ENCODE measurements around the gene ACSL1.

ACSL1 gene

DNA sequence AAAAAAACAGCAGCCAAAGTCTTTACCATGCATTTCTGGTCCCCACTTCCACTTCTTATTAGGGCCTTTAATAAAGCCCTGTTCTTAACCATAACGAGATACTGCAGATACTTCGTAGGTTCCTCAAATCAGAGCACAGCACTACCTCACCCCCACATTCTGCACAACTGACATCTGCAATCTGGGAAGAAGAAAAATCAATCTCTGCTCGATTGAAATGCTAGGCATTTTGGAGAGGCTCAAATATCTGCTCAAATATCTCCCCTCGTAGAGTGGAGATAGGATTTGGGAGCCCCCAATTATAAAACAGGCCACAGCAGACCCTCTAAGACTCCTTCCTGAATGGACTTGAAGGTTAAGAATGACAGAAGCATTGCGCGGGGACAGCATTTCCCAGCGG is 51.6 kb downstream of the ACSL1 start:
- no peak for TF ChIP-seq GATA2 (IDR thresholded peaks at IDR 0.05; ENCODE audit: low read depth, low read length)

DNA sequence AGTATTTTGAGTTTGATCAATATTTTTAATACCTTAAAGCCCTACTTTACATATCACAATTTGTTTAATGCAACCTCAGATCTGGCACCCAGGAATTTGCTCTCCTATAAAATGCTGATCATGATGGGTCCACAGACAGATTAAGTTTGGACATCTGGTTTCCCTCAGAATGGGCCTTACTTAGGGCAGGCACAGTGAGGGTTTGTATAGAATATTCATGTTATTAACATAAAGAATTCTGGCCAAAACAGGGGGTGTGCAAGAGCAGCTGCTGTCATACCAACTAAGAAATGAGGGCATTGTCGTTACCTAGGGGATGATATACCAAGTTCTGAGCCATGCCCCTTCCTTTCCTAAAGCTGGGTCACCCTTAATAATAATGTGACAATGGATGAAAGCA is 54.4 kb downstream of the ACSL1 start:
- no peak for TF ChIP-seq GATA2 (IDR thresholded peaks at IDR 0.05; ENCODE audit: low read depth, low read length)
- no peak for TF ChIP-seq GATA3 (IDR thresholded peaks at IDR 0.05; ENCODE audit: low read depth, low read length)

DNA sequence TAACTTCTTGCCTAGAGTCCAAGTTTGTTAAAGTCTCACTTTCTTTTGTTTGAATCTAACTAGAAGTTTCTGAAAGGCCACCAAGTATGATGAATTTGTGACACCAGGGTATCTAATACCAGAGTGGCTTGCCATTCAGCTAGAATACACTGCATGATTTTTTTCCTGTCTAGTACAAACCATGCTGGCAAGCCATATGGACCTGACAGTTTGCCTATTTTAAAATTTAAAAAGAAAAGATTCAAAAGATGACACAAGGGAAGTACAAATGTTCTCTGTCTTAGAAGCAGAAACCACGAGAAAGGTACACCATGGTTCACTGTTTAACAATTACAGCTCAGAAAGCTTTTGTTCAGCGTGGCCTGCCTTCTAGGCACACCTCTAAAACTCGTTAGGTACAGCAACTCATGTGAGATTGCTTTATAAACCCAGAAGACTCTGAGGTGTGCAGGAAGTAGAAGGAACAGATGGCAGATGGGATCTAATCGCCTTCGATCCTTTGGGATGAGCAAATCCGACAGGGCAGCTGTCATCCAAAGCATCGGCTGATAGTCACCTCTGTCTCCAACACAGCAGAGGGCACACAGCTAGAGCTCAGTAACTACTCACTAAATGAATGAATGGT is 56.5 kb downstream of the ACSL1 start:
- TF ChIP-seq GATA3 (IDR thresholded peaks at IDR 0.05; ENCODE audit: low read depth, low read length), result no peak
- no peak for TF ChIP-seq GATA2 (IDR thresholded peaks at IDR 0.05; ENCODE audit: low read depth, low read length)

DNA sequence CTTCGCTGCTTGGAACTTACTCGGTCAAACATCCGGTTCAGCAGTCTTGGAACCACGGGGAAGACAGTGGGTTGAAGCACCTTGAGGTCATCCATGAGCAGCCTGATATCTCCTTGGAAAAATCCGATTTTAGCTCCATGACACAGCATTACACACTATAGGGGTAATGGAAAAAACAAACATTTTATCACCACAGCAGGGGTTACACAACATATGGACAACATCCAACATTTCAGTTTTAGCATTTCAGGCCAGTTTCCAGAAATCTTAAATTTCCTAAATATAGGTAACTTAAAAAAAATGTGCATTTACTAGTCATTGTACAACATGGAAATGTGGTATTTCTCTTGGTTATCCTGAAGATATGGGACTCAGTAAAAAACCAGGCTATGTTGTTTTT is 57.5 kb downstream of the ACSL1 start:
- TF ChIP-seq GATA2 (IDR thresholded peaks at IDR 0.05; ENCODE audit: low read depth, low read length) (no peak), GATA3 (IDR thresholded peaks at IDR 0.05; ENCODE audit: low read depth, low read length) (no peak)

DNA sequence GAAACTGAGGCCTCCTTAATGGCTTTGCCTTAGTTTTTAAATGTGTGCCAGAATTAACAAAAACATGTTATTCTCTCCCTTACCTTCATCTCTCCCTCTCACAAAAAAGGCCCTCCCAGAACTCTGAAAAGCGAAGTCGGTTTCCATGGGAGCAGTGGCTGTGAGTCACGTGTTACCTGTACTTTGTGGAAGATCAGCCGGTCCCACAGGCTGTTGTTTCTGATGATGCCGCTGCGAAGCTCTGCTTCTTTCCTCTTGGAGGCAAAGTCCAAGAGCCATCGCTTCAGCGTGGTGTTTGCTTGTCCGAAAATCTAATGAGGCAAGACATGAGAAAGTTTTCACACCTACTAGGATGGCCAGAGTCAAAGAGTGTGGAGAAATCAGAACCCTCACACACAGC is 59.3 kb downstream of the ACSL1 start:
- no peak for TF ChIP-seq GATA3 (IDR thresholded peaks at IDR 0.05; ENCODE audit: low read depth, low read length)

DNA sequence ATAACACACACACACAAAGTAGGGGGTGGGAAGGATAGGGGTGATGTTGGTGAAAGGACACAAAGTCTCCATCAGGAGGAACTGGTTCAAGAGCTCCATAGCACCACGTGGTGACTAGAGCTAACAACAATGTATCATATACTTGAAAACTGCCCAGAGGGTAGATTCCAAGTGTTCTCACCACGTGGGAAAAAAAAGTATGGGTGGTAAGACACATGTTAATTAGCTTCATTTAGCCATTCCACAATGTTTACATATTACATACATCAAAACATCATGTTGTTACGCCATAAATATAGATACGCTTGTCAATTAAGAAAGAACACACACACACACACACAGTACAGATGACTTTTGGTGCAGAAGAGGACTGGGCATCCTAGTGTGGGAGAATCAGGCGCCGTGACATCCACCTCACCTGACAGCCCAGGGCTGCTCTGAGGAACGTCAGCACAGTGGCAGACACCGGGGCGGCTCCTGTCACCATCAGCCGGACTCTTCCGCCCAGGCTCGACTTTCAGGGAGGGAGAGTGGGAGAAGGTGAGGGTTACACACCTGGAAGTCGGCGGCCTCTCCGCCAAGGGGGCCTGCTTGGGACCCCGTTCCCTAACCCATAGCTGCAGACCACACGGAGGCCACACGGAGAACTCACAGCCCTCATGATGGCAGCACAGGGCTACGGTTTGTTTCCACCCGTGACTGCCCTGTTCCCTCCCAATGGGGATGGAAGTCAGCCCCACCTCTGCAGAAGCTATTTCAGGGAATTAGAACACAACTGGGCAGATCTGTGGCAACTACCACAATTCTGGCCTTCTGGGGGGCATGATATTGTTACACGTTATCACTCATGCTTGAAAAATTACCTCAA is 60.1 kb downstream of the ACSL1 start:
- no peak for TF ChIP-seq GATA2 (IDR thresholded peaks at IDR 0.05; ENCODE audit: low read depth, low read length)
- no peak for TF ChIP-seq GATA3 (IDR thresholded peaks at IDR 0.05; ENCODE audit: low read depth, low read length)

DNA sequence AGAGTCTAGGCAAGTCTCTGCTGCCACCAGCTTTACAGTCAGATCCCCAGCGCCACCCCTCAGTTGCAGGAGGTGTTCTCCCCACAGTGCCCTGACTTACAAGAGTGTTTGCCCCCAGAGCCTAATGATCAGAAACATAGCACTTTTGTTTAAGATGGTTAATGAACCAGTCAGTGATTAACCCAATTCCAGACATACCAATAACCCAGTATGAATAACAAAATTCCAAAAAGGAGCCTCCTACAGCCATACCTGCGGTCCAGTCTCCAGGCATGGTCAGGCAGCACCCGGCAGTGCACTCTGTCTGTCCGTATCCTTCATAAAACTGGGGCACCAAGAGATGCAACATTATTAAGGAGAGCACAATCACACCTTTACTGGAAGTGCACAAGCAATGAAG is 61.2 kb downstream of the ACSL1 start:
- TF ChIP-seq GATA3 (IDR thresholded peaks at IDR 0.05; ENCODE audit: low read depth, low read length) (no peak), GATA2 (IDR thresholded peaks at IDR 0.05; ENCODE audit: low read depth, low read length) (no peak)

DNA sequence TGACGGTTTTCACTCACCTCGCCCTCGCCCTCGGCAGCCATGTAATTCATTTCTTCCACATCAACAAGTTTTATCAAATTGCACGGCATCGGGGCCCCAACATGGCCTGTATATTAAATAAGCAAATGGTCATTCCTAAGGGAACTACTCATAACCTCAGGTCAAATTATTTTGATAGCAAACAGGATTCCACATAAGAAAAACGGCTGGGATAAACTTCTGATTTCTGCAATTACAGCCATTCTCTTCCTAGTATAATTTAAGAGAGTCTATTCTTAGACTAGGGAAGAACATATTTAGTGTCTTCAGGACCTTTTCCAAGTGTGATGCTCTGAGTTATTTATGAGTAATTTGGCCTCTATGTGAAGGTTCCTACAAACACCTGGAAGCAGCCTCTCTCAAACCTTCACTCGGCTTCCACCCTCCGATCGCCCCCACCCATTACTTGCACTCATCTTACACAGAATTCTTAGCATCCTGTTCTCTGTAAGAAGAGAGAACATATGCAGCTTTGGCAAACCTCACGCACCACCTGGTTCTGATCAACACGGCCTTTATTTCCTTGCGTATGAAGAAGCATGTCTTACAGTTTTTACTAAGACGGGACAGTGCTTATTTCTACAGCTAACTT is 62.5 kb downstream of the ACSL1 start:
- no peak for TF ChIP-seq GATA2 (IDR thresholded peaks at IDR 0.05; ENCODE audit: low read depth, low read length)
- no peak for TF ChIP-seq GATA3 (IDR thresholded peaks at IDR 0.05; ENCODE audit: low read depth, low read length)

DNA sequence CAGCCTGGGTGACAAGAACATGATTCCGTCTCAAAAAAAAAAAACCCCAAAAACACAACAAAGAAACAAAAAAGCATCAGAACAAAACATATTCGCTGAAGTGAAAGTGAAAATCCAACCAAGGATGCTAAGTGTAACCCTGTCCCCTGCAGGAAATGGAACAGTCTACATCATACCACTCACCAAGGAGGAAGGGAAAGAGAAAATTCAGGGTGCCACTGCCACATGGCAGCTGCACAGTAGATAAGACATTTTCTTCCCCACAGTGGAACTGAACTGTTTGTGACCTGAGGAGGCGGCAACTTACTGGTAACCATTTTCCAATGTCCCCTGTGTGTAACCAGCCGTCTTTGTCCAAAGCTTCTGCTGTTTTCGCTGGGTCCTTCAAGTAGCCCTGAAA is 63.7 kb downstream of the ACSL1 start:
- no peak for TF ChIP-seq GATA2 (IDR thresholded peaks at IDR 0.05; ENCODE audit: low read depth, low read length)
- TF ChIP-seq GATA3 (IDR thresholded peaks at IDR 0.05; ENCODE audit: low read depth, low read length), result no peak

DNA sequence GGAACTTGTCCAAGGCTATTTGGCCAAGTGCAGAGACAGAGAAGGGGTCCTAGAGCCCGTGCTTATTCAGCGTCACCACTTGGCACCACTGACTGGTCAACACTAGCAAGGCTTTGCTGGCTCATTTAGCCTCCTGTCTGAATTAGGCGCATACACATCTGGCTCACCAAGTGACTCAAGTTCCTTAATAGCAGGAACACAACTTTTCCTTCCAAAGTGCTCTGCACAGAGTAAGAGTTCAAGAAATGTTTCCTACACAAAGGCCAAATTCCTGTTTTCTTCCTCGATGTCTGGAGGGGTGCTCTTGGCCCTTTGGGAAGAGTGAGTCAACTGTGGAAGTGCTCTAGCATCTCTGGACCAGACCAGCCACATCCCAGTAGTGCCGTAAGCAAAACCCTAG is 65.1 kb downstream of the ACSL1 start:
- TF ChIP-seq GATA2 (IDR thresholded peaks at IDR 0.05; ENCODE audit: low read depth, low read length) (no peak), GATA3 (IDR thresholded peaks at IDR 0.05; ENCODE audit: low read depth, low read length) (no peak)

DNA sequence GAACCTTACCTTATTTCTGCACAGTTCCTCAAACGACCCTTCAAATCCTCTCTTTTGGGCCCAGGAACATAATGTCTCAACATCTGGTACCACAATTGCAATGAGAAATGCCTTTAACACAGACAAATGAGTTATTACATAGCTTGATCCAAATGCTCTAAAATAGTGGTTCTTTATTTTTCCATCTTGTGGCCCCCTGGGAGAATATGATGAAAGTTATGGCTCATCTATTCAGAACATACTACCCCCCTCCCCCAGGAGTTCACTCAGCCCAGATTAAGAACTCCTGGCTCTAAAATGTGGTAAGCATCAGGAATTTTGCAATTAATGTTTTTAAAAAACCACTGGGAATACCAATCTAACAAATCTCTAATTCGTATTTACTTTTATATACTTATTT is 68.0 kb downstream of the ACSL1 start:
- no peak for TF ChIP-seq GATA2 (IDR thresholded peaks at IDR 0.05; ENCODE audit: low read depth, low read length)
- no peak for TF ChIP-seq GATA3 (IDR thresholded peaks at IDR 0.05; ENCODE audit: low read depth, low read length)

DNA sequence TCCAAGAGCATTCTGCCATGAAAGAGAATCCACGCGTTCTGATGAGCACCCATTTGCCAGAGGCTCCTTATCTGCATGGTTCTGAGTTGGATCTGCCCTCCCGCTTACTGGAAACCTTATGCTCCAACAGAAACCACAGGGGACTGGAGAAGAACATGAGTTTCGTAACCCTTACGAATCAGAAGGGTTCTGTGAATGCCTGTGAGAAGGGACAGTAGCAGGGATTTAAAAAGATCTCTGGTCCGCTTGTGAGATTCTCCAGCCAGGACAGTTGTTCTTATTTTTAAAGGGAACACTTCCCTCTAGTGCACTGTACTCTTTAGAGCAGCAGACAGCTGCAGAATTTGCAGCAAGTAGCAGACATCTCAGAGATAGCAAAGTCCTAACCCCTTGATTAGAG is 69.4 kb downstream of the ACSL1 start:
- TF ChIP-seq GATA3 (IDR thresholded peaks at IDR 0.05; ENCODE audit: low read depth, low read length), result no peak
- no peak for TF ChIP-seq GATA2 (IDR thresholded peaks at IDR 0.05; ENCODE audit: low read depth, low read length)

DNA sequence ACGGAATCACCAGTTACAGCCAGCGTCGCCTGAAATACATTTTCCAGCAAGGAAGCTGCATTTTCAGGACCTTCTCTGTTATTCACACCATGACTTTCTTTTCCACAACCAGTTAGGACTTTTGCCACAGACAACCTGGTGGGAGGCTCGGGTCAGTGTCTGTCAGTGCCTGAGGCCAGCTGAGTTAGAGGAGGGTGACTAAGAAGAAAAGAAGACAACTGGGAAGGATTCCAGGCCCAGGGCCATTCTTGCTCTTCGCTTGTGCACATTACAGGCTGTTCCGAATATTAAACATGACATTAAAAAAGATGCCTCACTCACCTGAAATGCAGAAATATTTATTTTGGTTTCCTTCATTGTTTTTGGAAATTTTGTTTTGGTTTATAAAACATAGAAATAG is 70.5 kb downstream of the ACSL1 start:
- no peak for TF ChIP-seq GATA3 (IDR thresholded peaks at IDR 0.05; ENCODE audit: low read depth, low read length)
- no peak for TF ChIP-seq GATA2 (IDR thresholded peaks at IDR 0.05; ENCODE audit: low read depth, low read length)

DNA sequence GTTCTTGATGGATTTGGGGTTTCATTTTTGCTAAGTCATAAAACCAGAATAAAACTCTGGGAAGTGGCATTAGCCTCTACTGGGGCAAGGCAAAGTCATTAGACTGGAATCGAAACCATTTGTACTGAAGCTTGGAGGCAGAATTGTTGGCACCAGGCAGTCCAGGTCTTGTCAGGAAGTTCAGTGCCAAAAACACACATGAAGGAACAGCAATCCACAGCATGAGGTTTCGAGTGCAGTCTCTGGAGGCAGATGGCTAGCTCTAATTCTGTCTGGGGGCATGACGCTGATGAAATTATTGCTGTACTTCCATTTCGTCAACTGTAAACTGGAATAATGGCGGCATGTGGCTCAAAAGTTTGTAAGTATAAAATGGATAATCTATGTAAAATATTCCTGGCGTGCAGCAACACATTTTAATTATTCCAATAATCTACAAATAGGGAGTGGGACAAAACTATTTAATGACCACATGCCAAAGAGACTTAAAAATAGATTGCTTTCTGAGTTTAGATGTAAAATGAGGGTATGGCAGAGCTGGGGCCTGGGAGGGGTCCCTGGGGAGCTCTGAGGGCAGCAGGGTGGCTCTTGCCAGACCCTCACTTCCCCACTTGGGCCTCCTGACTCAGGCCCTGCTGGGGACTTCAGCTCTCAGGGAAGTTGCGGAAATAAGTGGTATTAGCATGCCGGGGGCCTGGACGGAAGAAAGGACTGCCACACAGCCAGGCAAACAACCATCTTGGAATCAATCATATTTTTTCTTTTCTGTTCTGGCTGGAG is 73.1 kb downstream of the ACSL1 start:
- no peak for TF ChIP-seq GATA2 (IDR thresholded peaks at IDR 0.05; ENCODE audit: low read depth, low read length)
